DND-41 (cell line): ENCODE results near the gene LPIN1.

Experiments
- ATAC-seq: fragments of 200-7000 bp; cut with Tn5 transposase; 3 replicates; pipeline ENCODE4 v1.9.1; 2021; ENCODE audit warnings: low read depth; ENCODE audit not compliant: insufficient read depth
- DNase-seq: peaks from one replicate; pipeline ENCODE4 v3.0.0-alpha.2; 2020
- H2AFZ ChIP-seq: 2 replicates; pipeline ENCODE4 v1.6.0; 2012; ENCODE audit warnings: low read depth, low read length
- H3K27ac ChIP-seq: 2 replicates; pipeline ENCODE4 v1.5.1; 2012; ENCODE audit warnings: low read length, inconsistent platforms
- H3K27me3 ChIP-seq: fragments of 200-600 bp; sonication (generic); 2 replicates; pipeline ENCODE4 v1.6.0; 2012; ENCODE audit warnings: low read length, mild to moderate bottlenecking, inconsistent platforms; ENCODE audit not compliant: insufficient read depth, poor library complexity
- H3K36me3 ChIP-seq: 2 replicates; pipeline ENCODE4 v1.5.1; 2012; ENCODE audit warnings: low read length, inconsistent platforms; ENCODE audit not compliant: insufficient read depth
- H3K4me1 ChIP-seq: 2 replicates; pipeline ENCODE4 v1.5.1; 2012; ENCODE audit warnings: mild to moderate bottlenecking, low read length; ENCODE audit not compliant: insufficient read depth
- H3K4me2 ChIP-seq: 2 replicates; pipeline ENCODE4 v1.6.0; 2012; ENCODE audit warnings: mild to moderate bottlenecking, moderate library complexity, low read length, inconsistent platforms; ENCODE audit not compliant: insufficient read depth
- H3K4me3 ChIP-seq, 2 experiments: fragments of 200-600 bp in 1 of 2; shearing (Covaris generic) in 1 of 2; 2 replicates each; pipeline ENCODE4 v1.5.1; 2012 to 2016; ENCODE audit warnings: inconsistent platforms in 2 of 2, low read length in 2 of 2, mild to moderate bottlenecking in 2 of 2, low read depth in 1 of 2, moderate library complexity in 1 of 2
- H3K79me2 ChIP-seq: 2 replicates; pipeline ENCODE4 v1.6.0; 2012; ENCODE audit warnings: low read length, inconsistent platforms; ENCODE audit not compliant: insufficient read depth
- H3K9ac ChIP-seq: 2 replicates; pipeline ENCODE4 v1.6.0; 2012; ENCODE audit warnings: low read depth, mild to moderate bottlenecking, inconsistent platforms, low read length, moderate library complexity
- H3K9me3 ChIP-seq: 2 replicates; pipeline ENCODE4 v1.5.1; 2012; ENCODE audit warnings: low read length, moderate library complexity, mild to moderate bottlenecking, inconsistent platforms; ENCODE audit not compliant: insufficient read depth, severe bottlenecking
- H4K20me1 ChIP-seq: 2 replicates; pipeline ENCODE4 v1.6.0; 2012; ENCODE audit warnings: low read length; ENCODE audit not compliant: insufficient read depth
- EZH2 ChIP-seq: IDR thresholded peaks from 3 replicates; pipeline ENCODE4 v1.6.1; 2012; ENCODE audit warnings: borderline replicate concordance, low read depth, mild to moderate bottlenecking, moderate library complexity, low read length, inconsistent platforms; ENCODE audit not compliant: severe bottlenecking
- TF ChIP-seq, protein P1 (sequence below): IDR thresholded peaks from 2 replicates; pipeline ENCODE4 v1.5.1; 2012; ENCODE audit warnings: borderline replicate concordance, low read length, moderate library complexity, mild to moderate bottlenecking; ENCODE audit not compliant: poor library complexity, severe bottlenecking; ENCODE audit errors: extremely low read depth

LPIN1 gene

DNA sequence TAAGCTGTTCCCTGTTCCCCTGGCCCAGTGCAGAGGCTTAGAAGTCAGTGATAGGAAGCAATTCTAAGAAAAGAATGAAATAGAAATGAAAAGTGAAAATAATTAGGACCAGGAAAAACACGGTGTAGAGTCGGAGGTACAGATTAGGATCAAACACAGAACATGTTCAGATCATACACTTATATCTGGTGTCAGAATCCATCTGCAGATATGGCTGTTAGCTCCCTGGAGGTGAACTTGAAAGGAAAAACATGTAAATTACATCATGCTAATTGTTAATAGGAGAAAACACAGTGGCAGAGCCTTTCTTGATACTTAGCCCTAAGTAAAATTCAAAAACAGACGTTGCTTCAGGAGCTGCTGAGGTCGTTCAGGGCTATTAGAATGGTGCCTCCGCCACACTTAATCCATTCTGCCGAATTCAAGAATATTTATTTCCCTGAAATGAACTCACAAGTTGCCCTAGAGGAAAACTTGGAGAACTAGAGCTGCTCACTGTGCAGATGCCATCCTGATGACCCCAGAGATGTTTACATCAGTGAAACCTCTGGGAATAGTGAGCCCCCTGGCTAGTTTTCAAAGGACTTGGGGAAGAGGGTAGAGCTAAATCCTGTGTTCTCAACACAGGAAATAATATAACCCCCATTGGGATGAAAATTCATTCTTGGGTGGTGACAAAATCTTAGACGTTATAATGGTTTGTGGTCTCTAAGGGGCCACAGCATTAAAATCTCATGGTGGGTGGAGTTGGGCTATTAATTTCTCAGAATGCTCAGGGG lies 27.5 kb downstream of the LPIN1 start:
- Histone ChIP-seq H3K79me2 (no peaks in the 10 kb centered on the region), H3K4me3 (no peak overlapping the region), H4K20me1 (no peaks in the 10 kb centered on the region), H3K9ac (no peak overlapping the region), H3K4me1 (peaks cover 23% of the 10 kb centered on the region), H3K4me2 (no peak overlapping the region), H3K27me3 (no peaks in the 10 kb centered on the region), H3K9me3 (no peaks in the 10 kb centered on the region), H3K27ac (no peak overlapping the region), H3K36me3 (peaks cover 73% of the 10 kb centered on the region), H2AFZ (no peak overlapping the region)
- ATAC-seq: no peak
- no peak for DNase-seq
- TF ChIP-seq, protein P1, sequence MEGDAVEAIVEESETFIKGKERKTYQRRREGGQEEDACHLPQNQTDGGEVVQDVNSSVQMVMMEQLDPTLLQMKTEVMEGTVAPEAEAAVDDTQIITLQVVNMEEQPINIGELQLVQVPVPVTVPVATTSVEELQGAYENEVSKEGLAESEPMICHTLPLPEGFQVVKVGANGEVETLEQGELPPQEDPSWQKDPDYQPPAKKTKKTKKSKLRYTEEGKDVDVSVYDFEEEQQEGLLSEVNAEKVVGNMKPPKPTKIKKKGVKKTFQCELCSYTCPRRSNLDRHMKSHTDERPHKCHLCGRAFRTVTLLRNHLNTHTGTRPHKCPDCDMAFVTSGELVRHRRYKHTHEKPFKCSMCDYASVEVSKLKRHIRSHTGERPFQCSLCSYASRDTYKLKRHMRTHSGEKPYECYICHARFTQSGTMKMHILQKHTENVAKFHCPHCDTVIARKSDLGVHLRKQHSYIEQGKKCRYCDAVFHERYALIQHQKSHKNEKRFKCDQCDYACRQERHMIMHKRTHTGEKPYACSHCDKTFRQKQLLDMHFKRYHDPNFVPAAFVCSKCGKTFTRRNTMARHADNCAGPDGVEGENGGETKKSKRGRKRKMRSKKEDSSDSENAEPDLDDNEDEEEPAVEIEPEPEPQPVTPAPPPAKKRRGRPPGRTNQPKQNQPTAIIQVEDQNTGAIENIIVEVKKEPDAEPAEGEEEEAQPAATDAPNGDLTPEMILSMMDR: no peak
- no peak for TF ChIP-seq EZH2

DNA sequence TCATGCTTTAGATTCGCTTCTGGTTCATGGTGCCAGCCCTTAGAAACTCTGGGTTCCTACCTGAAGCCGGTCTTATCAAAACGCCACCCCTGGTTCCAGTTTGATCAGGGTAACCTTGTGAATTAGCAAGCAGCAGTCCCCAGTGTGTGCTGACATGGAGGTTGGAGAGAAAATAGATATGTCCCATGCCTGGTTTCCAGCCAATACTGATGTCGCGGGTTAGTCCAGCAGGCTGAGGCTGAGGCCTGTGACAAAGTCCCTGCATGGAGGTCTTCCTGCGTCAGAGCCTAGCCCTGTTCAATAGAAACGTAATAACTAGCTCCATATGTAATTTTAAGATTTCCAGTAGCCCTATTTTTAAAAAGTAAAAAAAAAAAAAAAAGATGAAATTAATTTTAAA lies 28.2 kb downstream of the LPIN1 start:
- Histone ChIP-seq H3K36me3 (peaks cover 76% of the 10 kb centered on the region), H3K27ac (peak overlapping the region; percentile 46; the same call in 1 of the 2 replicates), H3K4me3 (no peak overlapping the region), H2AFZ (no peak overlapping the region), H3K4me1 (peaks cover 29% of the 10 kb centered on the region), H3K9me3 (no peaks in the 10 kb centered on the region), H3K27me3 (no peaks in the 10 kb centered on the region), H3K79me2 (no peaks in the 10 kb centered on the region), H4K20me1 (no peaks in the 10 kb centered on the region), H3K4me2 (no peak overlapping the region; the same call in 1 of the 2 replicates), H3K9ac (no peak overlapping the region; the same call in 1 of the 2 replicates)
- no peak for DNase-seq
- TF ChIP-seq EZH2: no peak
- TF ChIP-seq, protein P1: no peak
- no peak for ATAC-seq

DNA sequence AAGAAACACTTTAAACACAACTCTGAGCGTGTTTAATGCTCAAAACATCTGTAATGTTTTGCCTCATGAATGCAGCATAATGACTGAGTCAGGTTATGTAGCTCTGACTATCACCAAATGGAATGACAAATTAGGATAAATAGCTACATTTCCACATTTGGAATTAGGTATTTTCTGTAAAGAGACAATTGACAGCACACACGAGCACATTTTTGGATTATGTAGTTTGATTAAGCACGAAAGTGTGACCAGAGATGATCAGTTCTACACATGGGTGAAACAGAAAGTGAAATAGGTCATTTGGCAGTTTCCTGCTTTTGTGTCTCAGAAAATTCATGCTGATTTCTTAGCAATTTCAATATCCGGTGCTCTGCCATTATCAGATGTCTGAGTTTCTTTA lies 29.0 kb downstream of the LPIN1 start:
- H2AFZ ChIP-seq: peak overlapping the region; percentile 82
- peak overlapping the region; percentile 65 for H3K4me2 ChIP-seq
- ATAC-seq: peak; percentile 76

More for the DNA sequence above, 29.0 kb downstream of the LPIN1 start:
- peak; percentile 20 for DNase-seq
- Histone ChIP-seq H3K36me3 (peaks cover 76% of the 10 kb centered on the region), H3K27me3 (no peaks in the 10 kb centered on the region), H4K20me1 (no peaks in the 10 kb centered on the region), H3K9me3 (no peaks in the 10 kb centered on the region), H3K9ac (peak overlapping the region; percentile 50), H3K27ac (peak overlapping the region; percentile 93), H3K4me3 (peak overlapping the region in 1 of 2 experiments; percentile 44; a peak in 2 of 4 replicates), H3K4me1 (peaks cover 29% of the 10 kb centered on the region), H3K79me2 (no peaks in the 10 kb centered on the region)
- TF ChIP-seq, protein P1: no peak
- TF ChIP-seq EZH2: no peak
